ENCODE measurements around the gene EDA.

DNA sequence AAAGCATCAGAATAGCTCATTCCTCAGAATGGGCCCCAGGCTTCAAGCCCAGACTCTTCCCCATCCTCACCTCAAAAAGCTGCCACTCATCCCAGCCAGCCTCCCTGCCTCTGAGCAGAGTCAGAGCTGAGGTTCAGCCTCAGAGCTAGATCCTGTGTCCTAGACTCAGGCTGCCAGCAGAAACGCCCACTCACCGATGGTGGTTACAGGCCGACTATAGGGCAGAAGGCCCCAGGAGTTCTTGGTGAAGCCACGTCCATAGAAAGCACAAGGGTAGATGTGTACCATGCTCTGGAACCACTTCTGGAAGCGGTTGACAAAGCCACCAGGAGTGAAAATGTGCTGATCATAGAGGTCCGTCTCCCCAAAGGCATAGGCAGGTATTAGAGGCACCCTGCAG, 426.1 kb downstream of the EDA start:
- no peak for TF ChIP-seq POLR2A (IDR thresholded peaks at IDR 0.05)
- TF ChIP-seq, protein P1, sequence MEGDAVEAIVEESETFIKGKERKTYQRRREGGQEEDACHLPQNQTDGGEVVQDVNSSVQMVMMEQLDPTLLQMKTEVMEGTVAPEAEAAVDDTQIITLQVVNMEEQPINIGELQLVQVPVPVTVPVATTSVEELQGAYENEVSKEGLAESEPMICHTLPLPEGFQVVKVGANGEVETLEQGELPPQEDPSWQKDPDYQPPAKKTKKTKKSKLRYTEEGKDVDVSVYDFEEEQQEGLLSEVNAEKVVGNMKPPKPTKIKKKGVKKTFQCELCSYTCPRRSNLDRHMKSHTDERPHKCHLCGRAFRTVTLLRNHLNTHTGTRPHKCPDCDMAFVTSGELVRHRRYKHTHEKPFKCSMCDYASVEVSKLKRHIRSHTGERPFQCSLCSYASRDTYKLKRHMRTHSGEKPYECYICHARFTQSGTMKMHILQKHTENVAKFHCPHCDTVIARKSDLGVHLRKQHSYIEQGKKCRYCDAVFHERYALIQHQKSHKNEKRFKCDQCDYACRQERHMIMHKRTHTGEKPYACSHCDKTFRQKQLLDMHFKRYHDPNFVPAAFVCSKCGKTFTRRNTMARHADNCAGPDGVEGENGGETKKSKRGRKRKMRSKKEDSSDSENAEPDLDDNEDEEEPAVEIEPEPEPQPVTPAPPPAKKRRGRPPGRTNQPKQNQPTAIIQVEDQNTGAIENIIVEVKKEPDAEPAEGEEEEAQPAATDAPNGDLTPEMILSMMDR (IDR thresholded peaks at IDR 0.05 in 4 of 5, conservative IDR thresholded peaks at IDR 0.05 in 1 of 5): no peak

Measured in gastrocnemius medialis (tissue), 4 donors.